IMR-90 (cell line): ENCODE measurements around the gene PPAN.

ENCODE experiments used
- CTCF ChIP-seq: conservative IDR thresholded peaks from 2 replicates; pipeline ENCODE4 v1.5.1; 2012; ENCODE audit warnings: mild to moderate bottlenecking, low read depth, low read length, improper control_type of control experiment
- ELK1 ChIP-seq: fragments of 150-350 bp; IDR thresholded peaks from 2 replicates; pipeline ENCODE4 v1.6.1; 2016; ENCODE audit warnings: low read depth, mild to moderate bottlenecking, low read length, moderate library complexity, borderline replicate concordance
- FOS ChIP-seq: fragments of 150-350 bp; IDR thresholded peaks from 2 replicates; pipeline ENCODE4 v1.6.1; 2016; ENCODE audit warnings: low read depth, low read length
- POLR2A ChIP-seq: IDR thresholded peaks from 2 replicates; pipeline ENCODE4 v1.6.1; 2012; ENCODE audit warnings: mild to moderate bottlenecking, low read depth, low read length
- RFX5 ChIP-seq: IDR thresholded peaks from 2 replicates; pipeline ENCODE4 v1.8.0; 2012; ENCODE audit warnings: low read depth, mild to moderate bottlenecking, low read length, moderate library complexity

GRCh38 chr19:10116866-10117616 is 10.9 kb downstream of the PPAN start:
- no peak for TF ChIP-seq CTCF
- no peak for TF ChIP-seq FOS
- TF ChIP-seq ELK1, result no peak
- no peak for TF ChIP-seq POLR2A
- TF ChIP-seq RFX5, result no peak
